ENCODE data around the gene VSX1.
A peak's percentile ranks its signal among the peaks of the same experiment; 100 is the strongest.

The VSX1 gene

DNA sequence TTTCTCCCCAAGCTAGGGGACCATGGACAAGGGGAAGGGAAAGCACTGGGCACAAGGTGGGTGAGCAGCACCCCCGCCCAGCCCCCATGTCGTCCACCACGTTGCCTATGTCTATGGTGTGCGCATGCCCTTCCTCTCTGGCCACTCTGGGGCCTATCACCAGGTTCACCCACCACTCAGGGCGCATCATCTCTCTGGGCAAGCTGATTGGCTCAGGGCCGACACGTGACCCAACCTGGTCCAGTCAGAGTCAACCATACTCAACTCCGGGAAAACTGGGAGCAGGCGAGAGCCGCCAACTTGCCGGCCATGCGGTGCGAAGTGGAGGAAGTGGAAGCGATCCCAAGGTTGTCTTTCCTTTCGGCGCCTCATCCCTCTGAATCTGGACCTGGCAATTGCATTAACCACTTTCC lies 49.9 kb downstream of the VSX1 start:
- H2BK5ac ChIP-seq (ENCODE audit: low read depth, low read length, poor library complexity) = no peak overlapping the region
- no peaks in the 10 kb centered on the region for H3K36me3 ChIP-seq (ENCODE audit: control insufficient read depth in 1 of 2, insufficient read depth in 2 of 2, low read length in 2 of 2)
- H2AK5ac ChIP-seq (ENCODE audit: low read length) = no peak overlapping the region
- H3K4me3 ChIP-seq (ENCODE audit: low read depth, low read length) = peak overlapping the region; percentile 45
- H2BK12ac ChIP-seq (ENCODE audit: low read length) = no peak overlapping the region
- no peak overlapping the region for H4K12ac ChIP-seq (ENCODE audit: low read depth, low read length)
- no peaks in the 10 kb centered on the region for H3K79me1 ChIP-seq (ENCODE audit: low read length)
- H4K91ac ChIP-seq (ENCODE audit: low read depth, low read length) = no peak overlapping the region
- no peak overlapping the region for H3K27ac ChIP-seq (ENCODE audit: low read depth, low read length)
- no peak overlapping the region for H3K4ac ChIP-seq (ENCODE audit: low read depth, low read length)
- H3K9ac ChIP-seq (ENCODE audit: low read length) = no peak overlapping the region
- H3K23ac ChIP-seq (ENCODE audit: low read length) = no peak overlapping the region
- no peak for DNase-seq
- no peaks in the 10 kb centered on the region for H3K27me3 ChIP-seq (ENCODE audit: insufficient read depth, low read length)
- no CpG with 5 or more reads among the region's 16 CpGs for WGBS (ENCODE audit: extremely low coverage, insufficient coverage, insufficient read length)
- no peak overlapping the region for H3K14ac ChIP-seq (ENCODE audit: low read length)
- H3K4me1 ChIP-seq (ENCODE audit: control insufficient read depth in 1 of 2, insufficient read depth in 2 of 2, low read length in 2 of 2) = no peaks in the 10 kb centered on the region
- no peak overlapping the region for H4K8ac ChIP-seq (ENCODE audit: low read depth, low read length)
- no peaks in the 10 kb centered on the region for H3K79me2 ChIP-seq (ENCODE audit: control insufficient read depth, insufficient read depth, low read length, poor library complexity)
- no peak overlapping the region for H3K4me2 ChIP-seq (ENCODE audit: low read length)
- H3K9me3 ChIP-seq (ENCODE audit: insufficient read depth, low read depth, low read length) = peaks cover 6% of the 10 kb centered on the region
- H3K18ac ChIP-seq (ENCODE audit: low read length) = no peak overlapping the region
- no peak overlapping the region for H2BK120ac ChIP-seq (ENCODE audit: insufficient read depth, low read length, poor library complexity)
- no peak overlapping the region for H2AFZ ChIP-seq (ENCODE audit: insufficient read depth, low read length, poor library complexity)

DNA sequence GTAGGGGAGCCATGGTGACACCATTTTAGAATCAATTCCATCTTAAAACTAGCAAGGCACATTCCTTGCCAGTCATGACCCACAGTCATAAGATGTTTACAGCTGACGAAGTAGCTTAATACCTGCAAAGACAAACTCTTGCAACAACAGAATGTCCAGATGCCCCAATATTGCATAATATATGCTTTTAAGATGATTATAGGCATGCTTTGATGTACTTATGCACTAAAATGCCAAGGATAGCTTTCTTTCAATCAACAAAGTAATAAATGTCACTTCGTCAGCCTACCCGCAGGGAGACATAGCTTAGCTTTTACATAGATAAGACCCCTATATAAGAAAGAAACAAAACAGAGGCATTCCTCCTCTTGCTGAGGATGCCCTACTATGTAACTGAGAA lies 50.7 kb downstream of the VSX1 start:
- Histone ChIP-seq H4K12ac (ENCODE audit: low read depth, low read length) (no peak overlapping the region), H3K4ac (ENCODE audit: low read depth, low read length) (no peak overlapping the region), H3K4me3 (ENCODE audit: low read depth, low read length) (no peak overlapping the region), H2BK120ac (ENCODE audit: insufficient read depth, low read length, poor library complexity) (no peak overlapping the region), H3K18ac (ENCODE audit: low read length) (no peak overlapping the region), H3K79me2 (ENCODE audit: control insufficient read depth, insufficient read depth, low read length, poor library complexity) (no peaks in the 10 kb centered on the region), H3K4me2 (ENCODE audit: low read length) (no peak overlapping the region), H3K36me3 (ENCODE audit: control insufficient read depth in 1 of 2, insufficient read depth in 2 of 2, low read length in 2 of 2) (no peaks in the 10 kb centered on the region), H3K9ac (ENCODE audit: low read length) (no peak overlapping the region), H3K14ac (ENCODE audit: low read length) (no peak overlapping the region), H2AK5ac (ENCODE audit: low read length) (no peak overlapping the region), H3K27me3 (ENCODE audit: insufficient read depth, low read length) (no peaks in the 10 kb centered on the region), H3K4me1 (ENCODE audit: control insufficient read depth in 1 of 2, insufficient read depth in 2 of 2, low read length in 2 of 2) (no peaks in the 10 kb centered on the region), H3K9me3 (ENCODE audit: insufficient read depth, low read depth, low read length) (peaks cover 6% of the 10 kb centered on the region), H3K79me1 (ENCODE audit: low read length) (no peaks in the 10 kb centered on the region), H2AFZ (ENCODE audit: insufficient read depth, low read length, poor library complexity) (no peak overlapping the region), H2BK5ac (ENCODE audit: low read depth, low read length, poor library complexity) (no peak overlapping the region), H3K23ac (ENCODE audit: low read length) (no peak overlapping the region), H4K8ac (ENCODE audit: low read depth, low read length) (no peak overlapping the region), H3K27ac (ENCODE audit: low read depth, low read length) (no peak overlapping the region), H4K91ac (ENCODE audit: low read depth, low read length) (no peak overlapping the region), H2BK12ac (ENCODE audit: low read length) (no peak overlapping the region)
- DNase-seq = peak; percentile 78 to 97
- no CpG with 5 or more reads among the region's 3 CpGs for WGBS (ENCODE audit: extremely low coverage, insufficient coverage, insufficient read length)

DNA sequence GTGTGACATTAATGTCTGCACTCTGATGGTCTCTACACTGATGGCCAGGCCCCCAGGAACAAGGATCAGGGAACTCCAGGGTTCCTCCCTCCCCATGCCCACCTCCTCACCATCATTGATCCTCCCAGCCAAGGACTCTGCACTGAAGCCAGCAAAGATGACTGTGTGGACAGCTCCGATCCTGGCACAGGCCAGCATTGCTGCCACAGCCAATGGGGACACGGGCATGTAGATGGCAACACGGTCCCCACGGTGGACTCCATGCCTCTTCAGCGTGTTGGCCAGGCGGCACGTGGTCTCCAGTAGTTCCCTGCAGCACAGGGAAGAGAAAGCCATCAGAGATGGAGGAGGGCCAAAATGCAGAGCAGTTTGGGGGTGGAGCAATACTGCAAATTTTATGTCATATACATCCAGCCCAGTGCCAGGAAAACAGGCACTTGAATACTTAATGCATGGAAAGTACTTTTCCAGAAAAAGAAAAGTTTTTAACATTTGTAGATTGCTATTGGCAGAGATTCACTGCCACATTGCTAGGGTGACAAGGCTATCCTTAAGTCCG lies 51.2 kb downstream of the VSX1 start:
- Histone ChIP-seq H2AK5ac (ENCODE audit: low read length) (no peak overlapping the region), H2BK12ac (ENCODE audit: low read length) (no peak overlapping the region), H4K91ac (ENCODE audit: low read depth, low read length) (no peak overlapping the region), H3K9me3 (ENCODE audit: insufficient read depth, low read depth, low read length) (peaks cover 6% of the 10 kb centered on the region), H3K79me1 (ENCODE audit: low read length) (no peaks in the 10 kb centered on the region), H3K27me3 (ENCODE audit: insufficient read depth, low read length) (no peaks in the 10 kb centered on the region), H3K4me2 (ENCODE audit: low read length) (no peak overlapping the region), H3K23ac (ENCODE audit: low read length) (no peak overlapping the region), H3K9ac (ENCODE audit: low read length) (no peak overlapping the region), H4K12ac (ENCODE audit: low read depth, low read length) (no peak overlapping the region), H3K36me3 (ENCODE audit: control insufficient read depth in 1 of 2, insufficient read depth in 2 of 2, low read length in 2 of 2) (no peaks in the 10 kb centered on the region), H3K4me3 (ENCODE audit: low read depth, low read length) (no peak overlapping the region), H2BK5ac (ENCODE audit: low read depth, low read length, poor library complexity) (no peak overlapping the region), H3K79me2 (ENCODE audit: control insufficient read depth, insufficient read depth, low read length, poor library complexity) (no peaks in the 10 kb centered on the region), H3K27ac (ENCODE audit: low read depth, low read length) (no peak overlapping the region), H2BK120ac (ENCODE audit: insufficient read depth, low read length, poor library complexity) (no peak overlapping the region), H3K4ac (ENCODE audit: low read depth, low read length) (no peak overlapping the region), H3K14ac (ENCODE audit: low read length) (no peak overlapping the region), H3K18ac (ENCODE audit: low read length) (no peak overlapping the region), H4K8ac (ENCODE audit: low read depth, low read length) (no peak overlapping the region), H3K4me1 (ENCODE audit: control insufficient read depth in 1 of 2, insufficient read depth in 2 of 2, low read length in 2 of 2) (no peaks in the 10 kb centered on the region), H2AFZ (ENCODE audit: insufficient read depth, low read length, poor library complexity) (no peak overlapping the region)
- no peak for DNase-seq
- no CpG with 5 or more reads among the region's 8 CpGs for WGBS (ENCODE audit: extremely low coverage, insufficient coverage, insufficient read length)

DNA sequence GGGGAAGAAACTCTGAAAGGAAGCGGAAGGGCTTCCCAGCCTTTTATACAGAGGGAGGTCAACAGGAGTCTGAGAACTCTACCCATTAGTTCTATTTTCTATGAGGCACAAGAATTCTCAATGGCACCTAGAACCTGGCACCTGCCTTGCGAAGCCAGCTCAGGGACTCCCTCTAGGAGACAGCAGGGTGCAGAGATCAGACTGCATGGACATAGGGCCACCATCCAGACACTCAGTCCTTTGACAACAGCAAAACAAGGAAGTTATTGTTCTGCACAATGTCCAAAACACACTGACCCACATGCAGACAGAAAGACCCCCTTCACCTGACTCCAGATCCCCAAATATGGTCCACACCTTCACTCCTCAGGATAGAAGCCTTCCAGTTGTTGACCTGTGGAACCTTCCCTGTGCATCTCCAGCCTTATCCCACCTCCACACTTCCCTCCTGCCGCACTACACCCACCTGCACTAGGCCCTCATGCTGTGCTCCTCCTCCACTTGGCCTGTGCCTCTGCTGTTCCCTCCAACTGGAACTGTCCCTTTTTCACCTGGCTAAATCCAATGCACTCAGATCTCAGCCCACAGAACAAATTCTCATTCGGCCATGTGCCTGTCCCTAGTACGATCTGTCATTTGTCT lies 51.8 kb downstream of the VSX1 start:
- no peak overlapping the region for H2BK12ac ChIP-seq (ENCODE audit: low read length)
- no peak overlapping the region for H2AK5ac ChIP-seq (ENCODE audit: low read length)
- H2BK5ac ChIP-seq (ENCODE audit: low read depth, low read length, poor library complexity) = no peak overlapping the region
- no peak overlapping the region for H2AFZ ChIP-seq (ENCODE audit: insufficient read depth, low read length, poor library complexity)
- no peaks in the 10 kb centered on the region for H3K4me1 ChIP-seq (ENCODE audit: control insufficient read depth in 1 of 2, insufficient read depth in 2 of 2, low read length in 2 of 2)
- no peak overlapping the region for H2BK120ac ChIP-seq (ENCODE audit: insufficient read depth, low read length, poor library complexity)
- H4K91ac ChIP-seq (ENCODE audit: low read depth, low read length) = no peak overlapping the region
- H3K14ac ChIP-seq (ENCODE audit: low read length) = no peak overlapping the region
- no peaks in the 10 kb centered on the region for H3K79me1 ChIP-seq (ENCODE audit: low read length)
- H3K4ac ChIP-seq (ENCODE audit: low read depth, low read length) = no peak overlapping the region
- H3K9me3 ChIP-seq (ENCODE audit: insufficient read depth, low read depth, low read length) = peaks cover 6% of the 10 kb centered on the region
- H3K23ac ChIP-seq (ENCODE audit: low read length) = no peak overlapping the region
- no peak overlapping the region for H3K4me2 ChIP-seq (ENCODE audit: low read length)
- H3K27me3 ChIP-seq (ENCODE audit: insufficient read depth, low read length) = no peaks in the 10 kb centered on the region
- H3K4me3 ChIP-seq (ENCODE audit: low read depth, low read length) = no peak overlapping the region
- H3K79me2 ChIP-seq (ENCODE audit: control insufficient read depth, insufficient read depth, low read length, poor library complexity) = no peaks in the 10 kb centered on the region
- no peak overlapping the region for H4K12ac ChIP-seq (ENCODE audit: low read depth, low read length)
- no peak overlapping the region for H3K9ac ChIP-seq (ENCODE audit: low read length)
- whole genome bisulfite sequencing (ENCODE audit: extremely low coverage, insufficient coverage, insufficient read length) = no CpG with 5 or more reads among the region's 5 CpGs
- no peaks in the 10 kb centered on the region for H3K36me3 ChIP-seq (ENCODE audit: control insufficient read depth in 1 of 2, insufficient read depth in 2 of 2, low read length in 2 of 2)
- no peak overlapping the region for H4K8ac ChIP-seq (ENCODE audit: low read depth, low read length)
- H3K27ac ChIP-seq (ENCODE audit: low read depth, low read length) = no peak overlapping the region
- H3K18ac ChIP-seq (ENCODE audit: low read length) = no peak overlapping the region
- no peak for DNase-seq
